ENCODE results near the gene ANGEL2.
A peak's percentile ranks its signal among the peaks of the same experiment; 100 is the strongest.

Gene ANGEL2

DNA sequence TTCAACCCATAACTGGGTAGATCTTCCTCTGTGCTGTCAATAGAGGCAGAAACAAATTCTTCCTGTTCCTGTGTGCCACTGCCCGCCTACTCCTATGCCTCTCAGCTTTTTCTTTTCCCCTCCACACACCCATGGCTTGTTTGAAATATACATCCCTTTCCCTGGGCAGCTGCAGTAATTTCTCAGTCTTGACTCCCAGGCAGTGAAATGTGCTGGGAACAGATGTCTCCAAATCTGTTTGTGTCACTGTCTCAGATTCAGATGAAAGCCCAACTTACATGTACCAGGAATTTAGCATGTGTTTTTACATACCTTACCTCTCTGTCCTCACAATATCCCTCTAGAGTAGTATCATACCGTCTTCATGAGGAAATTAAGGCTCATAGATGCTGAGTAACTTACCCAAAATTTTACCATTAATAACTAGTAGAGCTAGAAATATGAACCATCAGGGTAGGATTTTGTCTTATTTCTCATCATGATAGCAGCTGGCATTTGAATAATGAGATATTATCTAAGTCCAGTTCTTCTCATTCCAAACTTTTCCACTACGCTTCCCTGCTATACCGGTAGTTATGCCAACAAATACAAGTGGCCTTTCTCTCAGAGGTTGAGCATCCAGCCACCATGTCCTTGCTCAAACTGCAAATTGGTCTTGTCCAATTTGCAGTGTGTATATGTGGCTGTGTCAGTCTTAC, 70.1 kb downstream of the ANGEL2 start:
- no peaks in the 10 kb centered on the region for H3K27me3 ChIP-seq (ENCODE audit: low read depth, low read length)
- peaks cover 1% of the 10 kb centered on the region for H3K79me2 ChIP-seq (ENCODE audit: low read length)
- H3K4me1 ChIP-seq (ENCODE audit: low read length) = peaks cover 61% of the 10 kb centered on the region
- H4K20me1 ChIP-seq (ENCODE audit: insufficient read depth, low read length) = no peaks in the 10 kb centered on the region
- H3K4me3 ChIP-seq (ENCODE audit: low read length) = no peak overlapping the region
- H3K9ac ChIP-seq (ENCODE audit: low read length) = 0 out of 2 replicates have a peak overlapping the region, but pooled peaks have one; percentile 3
- H3K9me3 ChIP-seq (ENCODE audit: insufficient read depth, low read length) = no peaks in the 10 kb centered on the region
- H3K36me3 ChIP-seq (replicated peaks; ENCODE audit: low read depth, low read length) = peaks cover 10% of the 10 kb centered on the region
- H2AFZ ChIP-seq (ENCODE audit: low read depth, low read length) = no peak overlapping the region
- H3K4me2 ChIP-seq (ENCODE audit: low read length) = peak overlapping the region; percentile 69; the same call in 1 of the 2 replicates
- TF ChIP-seq EZH2phosphoT487 (IDR thresholded peaks at IDR 0.05; ENCODE audit: low read depth) = no peak
- no peak for TF ChIP-seq CTCF (IDR thresholded peaks at IDR 0.05; ENCODE audit: low read depth, low read length)
- peak overlapping the region; percentile 81 for H3K27ac ChIP-seq (ENCODE audit: low read length)

- TF ChIP-seq EZH2phosphoT487 (IDR thresholded peaks at IDR 0.05; ENCODE audit: low read depth) = no peak
- no peak for TF ChIP-seq CTCF (IDR thresholded peaks at IDR 0.05; ENCODE audit: low read depth, low read length)
- Histone ChIP-seq H3K27ac (ENCODE audit: low read length) (peak overlapping the region; percentile 81), H3K4me1 (ENCODE audit: low read length) (peaks cover 59% of the 10 kb centered on the region), H4K20me1 (ENCODE audit: insufficient read depth, low read length) (no peaks in the 10 kb centered on the region), H3K4me2 (ENCODE audit: low read length) (peak overlapping the region; percentile 69), H3K9ac (ENCODE audit: low read length) (peak overlapping the region; percentile 16; the same call in 1 of the 2 replicates), H3K79me2 (ENCODE audit: low read length) (no peaks in the 10 kb centered on the region), H2AFZ (ENCODE audit: low read depth, low read length) (no peak overlapping the region), H3K4me3 (ENCODE audit: low read length) (no peak overlapping the region), H3K9me3 (ENCODE audit: insufficient read depth, low read length) (no peaks in the 10 kb centered on the region), H3K27me3 (ENCODE audit: low read depth, low read length) (no peaks in the 10 kb centered on the region), H3K36me3 (replicated peaks; ENCODE audit: low read depth, low read length) (peaks cover 10% of the 10 kb centered on the region)
Observed at GRCh38 chr1:212945056-212945455, 70.6 kb downstream of the ANGEL2 start.

GRCh38 chr1:212944229-212944901, 71.3 kb downstream of the ANGEL2 start:
- Histone ChIP-seq H3K4me1 (ENCODE audit: low read length) (peaks cover 53% of the 10 kb centered on the region), H4K20me1 (ENCODE audit: insufficient read depth, low read length) (no peaks in the 10 kb centered on the region), H3K4me2 (ENCODE audit: low read length) (peak overlapping the region; percentile 69), H3K4me3 (ENCODE audit: low read length) (peak overlapping the region; percentile 41), H2AFZ (ENCODE audit: low read depth, low read length) (no peak overlapping the region), H3K79me2 (ENCODE audit: low read length) (no peaks in the 10 kb centered on the region), H3K27ac (ENCODE audit: low read length) (peak overlapping the region; percentile 81), H3K36me3 (replicated peaks; ENCODE audit: low read depth, low read length) (peaks cover 10% of the 10 kb centered on the region), H3K9ac (ENCODE audit: low read length) (peak overlapping the region; percentile 16; the same call in 1 of the 2 replicates), H3K9me3 (ENCODE audit: insufficient read depth, low read length) (no peaks in the 10 kb centered on the region), H3K27me3 (ENCODE audit: low read depth, low read length) (no peaks in the 10 kb centered on the region)
- TF ChIP-seq EZH2phosphoT487 (IDR thresholded peaks at IDR 0.05; ENCODE audit: low read depth) = no peak
- TF ChIP-seq CTCF (IDR thresholded peaks at IDR 0.05; ENCODE audit: low read depth, low read length) = no peak

GRCh38 chr1:212943393-212943710, 72.3 kb downstream of the ANGEL2 start:
- Histone ChIP-seq H2AFZ (ENCODE audit: low read depth, low read length) (no peak overlapping the region), H3K9ac (ENCODE audit: low read length) (no peak overlapping the region), H3K27me3 (ENCODE audit: low read depth, low read length) (no peaks in the 10 kb centered on the region), H3K9me3 (ENCODE audit: insufficient read depth, low read length) (no peaks in the 10 kb centered on the region), H3K79me2 (ENCODE audit: low read length) (no peaks in the 10 kb centered on the region), H3K4me3 (ENCODE audit: low read length) (no peak overlapping the region), H4K20me1 (ENCODE audit: insufficient read depth, low read length) (no peaks in the 10 kb centered on the region), H3K27ac (ENCODE audit: low read length) (no peak overlapping the region), H3K4me2 (ENCODE audit: low read length) (no peak overlapping the region), H3K4me1 (ENCODE audit: low read length) (peaks cover 52% of the 10 kb centered on the region), H3K36me3 (replicated peaks; ENCODE audit: low read depth, low read length) (peaks cover 10% of the 10 kb centered on the region)
- no peak for TF ChIP-seq CTCF (IDR thresholded peaks at IDR 0.05; ENCODE audit: low read depth, low read length)
- TF ChIP-seq EZH2phosphoT487 (IDR thresholded peaks at IDR 0.05; ENCODE audit: low read depth) = no peak

Data from OCI-LY3 (cell line).